WTC11 (cell line): ENCODE measurements around the gene PLSCR5. TPM values are rescaled to one million over a fixed set of nuclear protein-coding genes. Genes with fewer than 3 reads are reported as not detected.

Experiments
- ATAC-seq: fragments of 200-7000 bp; cut with Tn5 transposase; 2 replicates; pipeline ENCODE4 v1.10.0; 2021; ENCODE audit warnings: mild to moderate bottlenecking, moderate library complexity
- CTCF ChIA-PET: fragments of 300-600 bp; sonication (Branson Sonifier 250); formaldehyde crosslinking; loops from one replicate; lab custom pipeline; 2021; ENCODE audit warnings: antibody characterized with exemption; lab: Charles Lee
- POLR2A ChIA-PET: fragments of 350-600 bp; sonication (Branson Sonifier 250); formaldehyde crosslinking; loops from one replicate; lab custom pipeline; 2021; ENCODE audit warnings: antibody characterized with exemption; lab: Charles Lee
- DNase-seq: peaks from one replicate; pipeline ENCODE4 v3.0.0; 2021; ENCODE audit warnings: low spot score
- H3K27ac Mint-ChIP-seq: 2 replicates; pipeline ENCODE4 v1.8.0; 2021; ENCODE audit warnings: mixed read lengths
- H3K27me3 Mint-ChIP-seq: 2 replicates; pipeline ENCODE4 v1.8.0; 2021; ENCODE audit warnings: low read depth, mild to moderate bottlenecking, moderate library complexity, mixed read lengths
- H3K36me3 Mint-ChIP-seq: 2 replicates; pipeline ENCODE4 v1.8.0; 2021; ENCODE audit warnings: mixed read lengths
- H3K4me1 Mint-ChIP-seq: 2 replicates; pipeline ENCODE4 v1.8.0; 2022; ENCODE audit warnings: mixed read lengths
- H3K4me3 Mint-ChIP-seq: 2 replicates; pipeline ENCODE4 v1.8.0; 2021; ENCODE audit warnings: mild to moderate bottlenecking, moderate library complexity, mixed read lengths
- H3K9me3 Mint-ChIP-seq: 2 replicates; pipeline ENCODE4 v1.8.0; 2021; ENCODE audit warnings: mixed read lengths
- ARID4B ChIP-seq: sonication (generic); formaldehyde crosslinking; IDR thresholded peaks from 2 replicates; pipeline ENCODE4 v1.8.0; 2023; ENCODE audit warnings: missing genetic modification reagents, mild to moderate bottlenecking, borderline replicate concordance
- ERG ChIP-seq: fragments of 250-450 bp; sonication (Bioruptor Pico); IDR thresholded peaks from 2 replicates; pipeline ENCODE4 v1.8.0; 2021; ENCODE audit warnings: mild to moderate bottlenecking
- ESRRA ChIP-seq: sonication (generic); formaldehyde crosslinking; IDR thresholded peaks from 2 replicates; pipeline ENCODE4 v1.8.1; 2022; ENCODE audit warnings: mild to moderate bottlenecking, missing genetic modification reagents, borderline replicate concordance
- GRHL2 ChIP-seq: fragments of 250-450 bp; sonication (Bioruptor Pico); IDR thresholded peaks from 2 replicates; pipeline ENCODE4 v1.8.0; 2022; ENCODE audit warnings: mild to moderate bottlenecking, moderate library complexity; ENCODE audit not compliant: insufficient replicate concordance, severe bottlenecking
- IRF1 ChIP-seq: sonication (generic); formaldehyde crosslinking; IDR thresholded peaks from 2 replicates; pipeline ENCODE4 v1.8.0; 2023; ENCODE audit warnings: missing genetic modification reagents
- IRF2 ChIP-seq: sonication (generic); formaldehyde crosslinking; IDR thresholded peaks from 2 replicates; pipeline ENCODE4 v1.8.0; 2022; ENCODE audit warnings: low read depth, missing genetic modification reagents, borderline replicate concordance
- MAX ChIP-seq: sonication (generic); formaldehyde crosslinking; IDR thresholded peaks from 2 replicates; pipeline ENCODE4 v1.8.0; 2022; ENCODE audit warnings: mild to moderate bottlenecking, missing genetic modification reagents
- MXD4 ChIP-seq: fragments of 250-450 bp; sonication (Bioruptor Pico); IDR thresholded peaks from 2 replicates; pipeline ENCODE4 v1.8.0; 2021; ENCODE audit warnings: mild to moderate bottlenecking, moderate library complexity, borderline replicate concordance
- NFYB ChIP-seq: sonication (generic); formaldehyde crosslinking; conservative IDR thresholded peaks from 2 replicates; pipeline ENCODE4 v1.8.0; 2022; ENCODE audit warnings: low read depth, missing genetic modification reagents
- PRRX2 ChIP-seq: fragments of 250-450 bp; sonication (Bioruptor Pico); IDR thresholded peaks from 2 replicates; pipeline ENCODE4 v1.8.0; 2021; ENCODE audit warnings: mild to moderate bottlenecking
- RELA ChIP-seq: sonication (generic); formaldehyde crosslinking; IDR thresholded peaks from 2 replicates; pipeline ENCODE4 v1.8.1; 2022; ENCODE audit warnings: missing genetic modification reagents, mild to moderate bottlenecking, borderline replicate concordance
- RORB ChIP-seq: fragments of 250-450 bp; sonication (Bioruptor Pico); IDR thresholded peaks from 2 replicates; pipeline ENCODE4 v1.9.0; 2021; ENCODE audit warnings: mild to moderate bottlenecking
- TEAD4 ChIP-seq: sonication (generic); formaldehyde crosslinking; IDR thresholded peaks from 2 replicates; pipeline ENCODE4 v1.8.0; 2022; ENCODE audit warnings: mild to moderate bottlenecking, missing genetic modification reagents
- ZMAT4 ChIP-seq: fragments of 250-450 bp; sonication (Bioruptor Pico); IDR thresholded peaks from 2 replicates; pipeline ENCODE4 v1.9.0; 2021; ENCODE audit warnings: mild to moderate bottlenecking
- ZNF416 ChIP-seq: fragments of 250-450 bp; sonication (Bioruptor Pico); IDR thresholded peaks from 2 replicates; pipeline ENCODE4 v1.9.0; 2021; ENCODE audit warnings: mild to moderate bottlenecking, inconsistent platforms
- ZNF423 ChIP-seq: fragments of 250-450 bp; sonication (Bioruptor Pico); IDR thresholded peaks from 2 replicates; pipeline ENCODE4 v2.1.2; 2022; ENCODE audit warnings: mild to moderate bottlenecking, moderate library complexity
- total RNA-seq: library from RNA; stranded (reverse); gene quantifications from 3 replicates; pipeline ENCODE4 v1.2.3, GENCODE V29; 2021

Gene PLSCR5
- total RNA-seq, 1 experiment from 2014 or later = not detected

GRCh38 chr3:146625186-146625775, 20.1 kb upstream of the PLSCR5 start (continued):
- no peak for TF ChIP-seq ERG (CRISPR knock-in tag)
- TF ChIP-seq, all 79 proteins: peak for 0

GRCh38 chr3:146621723-146622122, 16.6 kb upstream of the PLSCR5 start:
- Mint-ChIP-seq H3K36me3 (no peaks in the 10 kb centered on the region), H3K27ac (no peak overlapping the region), H3K9me3 (no peaks in the 10 kb centered on the region), H3K4me3 (no peak overlapping the region), H3K4me1 (no peaks in the 10 kb centered on the region), H3K27me3 (no peaks in the 10 kb centered on the region)
- POLR2A ChIA-PET = no interaction called here
- no peak for TF ChIP-seq IRF2 (CRISPR knock-in tag)
- no peak for TF ChIP-seq ZNF423
- no peak for ATAC-seq
- CTCF ChIA-PET = interaction anchor here (0.6 to 1.4 kb wide), 3 partner anchors 19 to 434 kb away, joined by 3 to 4 read pairs (median 3); no protein-coding TSS in a partner anchor
- DNase-seq = no peak

GRCh38 chr3:146612015-146612414, 6.9 kb upstream of the PLSCR5 start:
- H3K27me3 Mint-ChIP-seq = no peaks in the 10 kb centered on the region
- no peaks in the 10 kb centered on the region for H3K4me1 Mint-ChIP-seq
- no peak overlapping the region for H3K4me3 Mint-ChIP-seq
- CTCF ChIA-PET = no interaction called here
- no peaks in the 10 kb centered on the region for H3K36me3 Mint-ChIP-seq
- no peak overlapping the region for H3K27ac Mint-ChIP-seq
- DNase-seq = no peak
- POLR2A ChIA-PET = no interaction called here
- no peak for TF ChIP-seq PRRX2
- TF ChIP-seq GRHL2 (CRISPR knock-in tag) = no peak
- no peak for TF ChIP-seq MAX (CRISPR knock-in tag)
- TF ChIP-seq ARID4B (CRISPR knock-in tag) = no peak
- TF ChIP-seq RORB (CRISPR knock-in tag) = no peak
- no peak for TF ChIP-seq ZNF416 (CRISPR knock-in tag)
- TF ChIP-seq IRF1 (CRISPR knock-in tag) = no peak
- TF ChIP-seq, all 79 proteins: peak for 0
- no peak for ATAC-seq
- H3K9me3 Mint-ChIP-seq = peaks cover 6% of the 10 kb centered on the region

- Mint-ChIP-seq H3K9me3 (peaks cover 11% of the 10 kb centered on the region), H3K27ac (no peak overlapping the region), H3K4me3 (no peak overlapping the region), H3K4me1 (no peaks in the 10 kb centered on the region), H3K36me3 (no peaks in the 10 kb centered on the region), H3K27me3 (no peaks in the 10 kb centered on the region)
- ATAC-seq (no peak), DNase-seq (no peak)
- no peak for TF ChIP-seq RELA (CRISPR knock-in tag)
- TF ChIP-seq MXD4 (CRISPR knock-in tag) = no peak
- TF ChIP-seq PRRX2 = no peak
- TF ChIP-seq ZNF423 = no peak
- no peak for TF ChIP-seq NFYB (CRISPR knock-in tag)
- no peak for TF ChIP-seq TEAD4 (CRISPR knock-in tag)
- TF ChIP-seq ZMAT4 = no peak
- TF ChIP-seq ESRRA (CRISPR knock-in tag) = no peak
- CTCF ChIA-PET = no interaction called here
- POLR2A ChIA-PET = no interaction called here
Measured at GRCh38 chr3:146611096-146611495, 6.0 kb upstream of the PLSCR5 start.
